ENCODE measurements around the gene DOK4. TPM values are rescaled to one million over a fixed set of nuclear protein-coding genes. Genes with fewer than 3 reads are reported as not detected.

DOK4 gene
- total RNA-seq, 1 experiment from 2014 or later: 14.4 TPM

DNA sequence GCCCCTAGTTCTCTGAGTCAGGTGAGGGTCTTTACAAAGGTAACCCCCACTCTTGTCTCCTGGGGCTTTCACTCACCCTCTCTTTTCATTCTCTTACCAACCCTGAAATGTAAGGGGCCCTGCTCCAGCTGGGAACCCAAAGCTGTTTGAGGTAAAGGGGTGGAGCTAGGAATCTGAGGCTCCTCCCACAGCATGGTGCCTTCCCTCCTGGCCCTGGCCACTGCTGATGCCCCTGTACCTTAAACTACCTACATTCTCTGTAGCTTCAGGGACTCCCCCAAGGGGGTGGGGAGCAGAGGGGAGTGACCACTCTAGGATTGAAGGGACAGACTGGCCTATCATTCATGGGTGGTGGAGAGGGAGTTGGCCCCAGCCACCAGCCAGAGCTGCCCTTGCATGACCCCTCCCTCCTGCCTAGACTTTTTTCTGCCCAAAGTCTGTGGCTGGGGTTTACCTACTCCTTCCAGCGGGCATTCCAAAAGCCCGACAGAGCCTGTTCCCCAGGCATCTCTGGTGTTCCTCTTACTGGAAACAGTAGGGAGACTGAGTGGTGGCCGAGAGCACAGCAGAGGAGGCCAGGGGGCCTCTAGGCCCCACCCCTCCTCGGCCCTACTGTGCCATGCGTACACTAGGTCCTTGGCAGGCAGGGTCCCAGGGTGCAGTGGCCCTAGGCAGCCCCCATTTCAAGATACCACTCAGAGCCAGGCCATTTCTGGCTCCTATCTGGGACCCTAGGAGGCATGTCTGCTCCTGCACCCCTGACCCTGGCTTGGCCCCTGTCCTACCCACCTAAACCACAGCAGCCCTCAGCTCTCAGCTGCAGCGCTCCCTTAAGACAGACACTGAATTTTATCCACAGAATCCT lies 9.5 kb downstream of the DOK4 start:
- CTCF ChIA-PET: interaction anchor here (1.6 kb wide), 1 partner anchor 15 kb away, joined by 10 read pairs; the partner anchor contains the start of gene POLR2C
- no peaks in the 10 kb centered on the region for H3K27me3 ChIP-seq (ENCODE audit: insufficient read depth, low read length)

More for the DNA sequence above, 9.5 kb downstream of the DOK4 start:
- ChIA-PET POLR2A (interaction anchor here (0.6 kb wide), 1 partner anchor 247 kb away, joined by 3 read pairs; no protein-coding TSS in a partner anchor), RAD21 (ENCODE audit: low non-redundant PET in 1 of 2, low total read pairs in 2 of 2, uncharacterized antibody in 2 of 2, unreplicated experiment in 2 of 2) (no interaction called here)
- BruUV-seq (replicated peaks): no TSS peak
- H3K27ac ChIP-seq (ENCODE audit: low read depth, low read length): peak overlapping the region; percentile 14; the same call in 1 of the 2 replicates
- ATAC-seq: no peak
- no peak for TF ChIP-seq ELF1 (IDR thresholded peaks at IDR 0.05; ENCODE audit: borderline replicate concordance, low read depth)
- TF ChIP-seq FOSL1 (IDR thresholded peaks at IDR 0.05; ENCODE audit: low read depth): no peak
- TF ChIP-seq, protein P1, sequence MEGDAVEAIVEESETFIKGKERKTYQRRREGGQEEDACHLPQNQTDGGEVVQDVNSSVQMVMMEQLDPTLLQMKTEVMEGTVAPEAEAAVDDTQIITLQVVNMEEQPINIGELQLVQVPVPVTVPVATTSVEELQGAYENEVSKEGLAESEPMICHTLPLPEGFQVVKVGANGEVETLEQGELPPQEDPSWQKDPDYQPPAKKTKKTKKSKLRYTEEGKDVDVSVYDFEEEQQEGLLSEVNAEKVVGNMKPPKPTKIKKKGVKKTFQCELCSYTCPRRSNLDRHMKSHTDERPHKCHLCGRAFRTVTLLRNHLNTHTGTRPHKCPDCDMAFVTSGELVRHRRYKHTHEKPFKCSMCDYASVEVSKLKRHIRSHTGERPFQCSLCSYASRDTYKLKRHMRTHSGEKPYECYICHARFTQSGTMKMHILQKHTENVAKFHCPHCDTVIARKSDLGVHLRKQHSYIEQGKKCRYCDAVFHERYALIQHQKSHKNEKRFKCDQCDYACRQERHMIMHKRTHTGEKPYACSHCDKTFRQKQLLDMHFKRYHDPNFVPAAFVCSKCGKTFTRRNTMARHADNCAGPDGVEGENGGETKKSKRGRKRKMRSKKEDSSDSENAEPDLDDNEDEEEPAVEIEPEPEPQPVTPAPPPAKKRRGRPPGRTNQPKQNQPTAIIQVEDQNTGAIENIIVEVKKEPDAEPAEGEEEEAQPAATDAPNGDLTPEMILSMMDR (IDR thresholded peaks at IDR 0.05 in 2 of 3, conservative IDR thresholded peaks at IDR 0.05 in 1 of 3; ENCODE audit: borderline replicate concordance in 1 of 3, insufficient read depth in 1 of 3, low read depth in 2 of 3, low read length in 2 of 3): no peak
- no peak for TF ChIP-seq EZH2phosphoT487 (IDR thresholded peaks at IDR 0.05; ENCODE audit: borderline replicate concordance)
- no peak for TF ChIP-seq POLR2AphosphoS5 (IDR thresholded peaks at IDR 0.05; ENCODE audit: low read depth, low read length)
- TF ChIP-seq YY1 (IDR thresholded peaks at IDR 0.05; ENCODE audit: extremely low read depth, insufficient replicate concordance, low read depth, low read length): no peak
- no peak for TF ChIP-seq POLR2A (IDR thresholded peaks at IDR 0.05; ENCODE audit: borderline replicate concordance, extremely low read depth, insufficient read depth, insufficient read length)
- no peak for TF ChIP-seq SIN3A (IDR thresholded peaks at IDR 0.05; ENCODE audit: low read depth)
- H3K9ac ChIP-seq (ENCODE audit: low read length): no peak overlapping the region; the same call in 1 of the 2 replicates
- peaks cover 0 to 10% of the 10 kb centered on the region in 2 experiments; a peak in 2 of 4 replicates for H3K36me3 ChIP-seq (ENCODE audit: control insufficient read depth in 1 of 2, insufficient read depth in 2 of 2, low read length in 2 of 2)
- H2AFZ ChIP-seq (ENCODE audit: low read depth, low read length, poor library complexity, severe bottlenecking): no peak overlapping the region
- intact Hi-C loops (cut with micrococcal nuclease): loop anchor here (1.0 kb wide), 1 partner anchor 43 kb away; no protein-coding TSS in a partner anchor
- H3K4me3 ChIP-seq (replicated peaks in 1 of 2; ENCODE audit: low read depth in 1 of 2, low read length in 2 of 2): no peak overlapping the region
- H3K9me3 ChIP-seq (ENCODE audit: control insufficient read depth in 1 of 2, insufficient read depth in 1 of 2, low read depth in 1 of 2, low read length in 2 of 2): no peaks in the 10 kb centered on the region
- 0 out of 2 replicates have a peak overlapping the region, but pooled peaks have one; percentile 48 for H3K4me2 ChIP-seq (ENCODE audit: low read length)
- no peaks in the 10 kb centered on the region for H4K20me1 ChIP-seq (ENCODE audit: insufficient read depth)
- DNase-seq (ENCODE audit: low read depth, low spot score): no peak
- no peaks in the 10 kb centered on the region for H3K79me2 ChIP-seq (ENCODE audit: insufficient read depth, low read length)
- peaks cover 19 to 31% of the 10 kb centered on the region in 2 experiments; a peak in 3 of 4 replicates for H3K4me1 ChIP-seq (ENCODE audit: control insufficient read depth in 1 of 2, insufficient read depth in 2 of 2, low read length in 2 of 2)
- no peaks in the 10 kb centered on the region for H3K9me2 ChIP-seq (ENCODE audit: insufficient read depth)
